Breast epithelium (tissue), 3 donors: Measurements from ENCODE around the gene MNT.

Experiments used
- CTCF ChIP-seq, 3 donors: fragments of 450-650 bp; IDR thresholded peaks; one replicate each; pipeline ENCODE4 v1.5.1; 2016 to 2017; ENCODE audit warnings: antibody characterized with exemption in 3 of 3, mild to moderate bottlenecking in 3 of 3, moderate library complexity in 3 of 3
- POLR2A ChIP-seq: fragments of 450-650 bp; IDR thresholded peaks from one replicate; pipeline ENCODE4 v1.6.1; 2016; ENCODE audit warnings: antibody characterized with exemption, mild to moderate bottlenecking, moderate library complexity
- POLR2AphosphoS5 ChIP-seq, 3 donors: sonication (generic); formaldehyde crosslinking; IDR thresholded peaks; one replicate each; pipeline ENCODE4 v1.6.1; 2017; ENCODE audit warnings: antibody characterized with exemption in 3 of 3

DNA sequence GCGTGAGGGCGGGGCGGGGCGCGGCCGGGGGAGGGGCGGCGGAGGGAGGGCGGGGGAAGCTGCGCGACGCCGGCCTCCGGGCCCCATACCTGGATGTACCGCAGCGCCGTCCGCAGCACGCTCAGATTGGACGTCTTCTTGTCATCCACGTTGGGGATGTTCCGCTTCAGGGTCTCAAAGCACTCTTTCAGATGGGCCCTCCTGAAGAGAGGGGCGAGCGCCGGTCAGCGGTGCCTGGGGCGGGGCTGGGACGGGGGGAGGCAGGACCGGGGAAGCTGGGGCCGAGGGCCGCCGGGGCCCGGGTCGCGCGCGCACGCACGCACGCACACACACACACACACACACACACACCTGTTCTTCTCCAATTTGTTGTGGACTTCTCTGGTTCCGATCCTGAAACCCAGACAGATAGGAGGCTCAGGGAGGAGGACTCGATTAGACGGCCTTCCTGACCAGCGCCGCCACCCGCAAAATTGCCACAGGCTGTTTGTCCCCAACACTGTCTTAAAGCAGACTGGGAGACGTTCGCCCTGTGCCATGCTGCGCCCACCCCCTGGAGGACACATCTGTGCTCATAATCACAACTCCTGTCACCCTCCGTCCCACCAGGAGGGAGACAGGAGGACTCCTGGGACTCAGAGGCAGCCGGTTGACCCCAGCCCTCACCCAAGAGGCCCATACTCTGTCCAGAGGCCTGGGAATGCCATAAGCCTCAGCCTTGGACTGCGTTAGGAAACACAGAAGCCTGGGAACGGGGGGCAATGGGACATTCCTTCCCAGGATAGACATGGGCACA lies 6.7 kb downstream of the MNT start:
- TF ChIP-seq CTCF (IDR thresholded peaks at IDR 0.05) (no peak), POLR2AphosphoS5 (IDR thresholded peaks at IDR 0.05) (no peak), POLR2A (no peak)
